HepG2 (cell line): ENCODE measurements around the gene PLXNC1. TPM values are rescaled to one million over a fixed set of nuclear protein-coding genes. Genes with fewer than 3 reads are reported as not detected.

Experiments
- AHDC1 ChIP-seq: sonication (generic); formaldehyde crosslinking; IDR thresholded peaks from 2 replicates; pipeline ENCODE4 v1.5.1; 2020; ENCODE audit warnings: mild to moderate bottlenecking, missing genetic modification reagents, borderline replicate concordance
- HOXA9 ChIP-seq: sonication (generic); formaldehyde crosslinking; IDR thresholded peaks from 2 replicates; pipeline ENCODE4 v1.8.1; 2022; ENCODE audit warnings: missing genetic modification reagents, mild to moderate bottlenecking, moderate library complexity, borderline replicate concordance
- KLF15 ChIP-seq: sonication (generic); formaldehyde crosslinking; IDR thresholded peaks from 2 replicates; pipeline ENCODE4 v1.8.1; 2023; ENCODE audit warnings: borderline replicate concordance, mild to moderate bottlenecking, inconsistent platforms, missing genetic modification reagents, mixed read lengths
- MEIS2 ChIP-seq: sonication (generic); formaldehyde crosslinking; IDR thresholded peaks from 2 replicates; pipeline ENCODE4 v1.9.0; 2021; ENCODE audit warnings: mild to moderate bottlenecking, missing genetic modification reagents
- SNAPC5 ChIP-seq: sonication (generic); formaldehyde crosslinking; IDR thresholded peaks from 2 replicates; pipeline ENCODE4 v1.8.1; 2023; ENCODE audit warnings: mild to moderate bottlenecking, missing genetic modification reagents, borderline replicate concordance
- SRF ChIP-seq: IDR thresholded peaks from 2 replicates; pipeline ENCODE4 v1.6.1; 2011; ENCODE audit warnings: mild to moderate bottlenecking, low read depth, low read length, moderate library complexity
- ZBTB34 ChIP-seq: sonication (generic); formaldehyde crosslinking; IDR thresholded peaks from 2 replicates; pipeline ENCODE4 v1.8.0; 2022; ENCODE audit warnings: mild to moderate bottlenecking, missing genetic modification reagents
- ZFP90 ChIP-seq: sonication (generic); formaldehyde crosslinking; IDR thresholded peaks from 2 replicates; pipeline ENCODE4 v1.8.0; 2022; ENCODE audit warnings: missing genetic modification reagents, mild to moderate bottlenecking, inconsistent platforms, borderline replicate concordance
- ZHX2 ChIP-seq, 2 experiments: sonication (generic) in 1 of 2; formaldehyde crosslinking in 1 of 2; IDR thresholded peaks; 2 replicates each; pipeline versions ENCODE4 v1.6.1 to v1.9.0; 2014 to 2022; ENCODE audit warnings: antibody characterized with exemption in 1 of 2, borderline replicate concordance in 1 of 2, inconsistent platforms in 1 of 2, low read depth in 1 of 2, missing genetic modification reagents in 1 of 2
- ZNF720 ChIP-seq: sonication (generic); formaldehyde crosslinking; IDR thresholded peaks from 2 replicates; pipeline ENCODE4 v1.4.0; 2020; ENCODE audit warnings: missing genetic modification reagents
- ZSCAN30 ChIP-seq: sonication (generic); formaldehyde crosslinking; IDR thresholded peaks from 2 replicates; pipeline ENCODE4 v1.5.0; 2020; ENCODE audit warnings: mild to moderate bottlenecking, missing genetic modification reagents
- polyA plus RNA-seq, 8 experiments: library from polyadenylated mRNA; depleted of rRNA in 3 of 8; stranded (reverse) in 7 of 8; unstranded in 1 of 8; fragments of >200 nt; fragmentation: Illumina TruSeq in 4 of 8; extraction: Trizol in 4 of 8; gene quantifications; 2 replicates each; pipeline versions ENCODE4 v1.2.1 to v1.2.3, GENCODE V29; 2011 to 2016; ENCODE audit warnings: low read depth in 4 of 8, missing spikeins in 1 of 8, mixed read lengths in 1 of 8; ENCODE audit not compliant: insufficient read depth in 1 of 8
- total RNA-seq, 5 experiments: library from RNA; depleted of rRNA; stranded (reverse); fragments of >200 nt; fragmentation: Illumina TruSeq; extraction: Trizol; gene quantifications; 2 replicates each; pipeline ENCODE4 v1.2.3, GENCODE V29; 2016; ENCODE audit warnings: low read depth in 1 of 5
- TF ChIP-seq, protein P1 (sequence below): sonication (generic); formaldehyde crosslinking; IDR thresholded peaks from 2 replicates; pipeline ENCODE4 v1.5.0; 2020; ENCODE audit warnings: missing genetic modification reagents
- TF ChIP-seq, protein P2 (sequence below): sonication (generic); formaldehyde crosslinking; IDR thresholded peaks from 2 replicates; pipeline ENCODE4 v1.8.0; 2023; ENCODE audit warnings: mild to moderate bottlenecking, missing genetic modification reagents

Gene PLXNC1
- total and polyA plus RNA-seq, 2 of the 13 experiments (the other 11 are each of a cell fraction or from before 2014, with no cell fraction given): 6.6 to 11.2 TPM

DNA sequence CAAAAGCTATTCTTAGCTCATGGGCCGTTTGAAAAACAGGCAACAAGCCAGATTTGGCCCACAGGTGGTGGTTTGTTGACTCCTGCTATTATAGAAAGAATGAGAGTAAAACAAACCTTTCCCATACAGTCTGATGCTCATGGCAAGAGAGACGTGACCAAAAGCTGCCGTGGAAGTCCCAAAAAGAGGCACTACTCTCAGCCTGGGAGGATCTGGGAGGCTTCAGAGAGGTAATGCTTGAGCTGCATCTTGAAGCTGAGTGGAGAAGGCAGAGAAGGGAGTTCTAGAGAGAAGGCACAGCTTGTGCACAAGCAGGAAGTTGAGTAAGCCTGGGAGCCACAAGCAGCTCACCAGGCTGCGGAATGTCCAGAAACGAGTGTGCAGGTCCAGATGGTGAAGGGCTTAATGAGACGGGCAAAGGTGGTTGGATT lies 9.6 kb downstream of the PLXNC1 start (continued):
- no peak for TF ChIP-seq ZHX2 (IDR thresholded peaks at IDR 0.05; ENCODE audit: low read depth)
- TF ChIP-seq ZHX2 (CRISPR knock-in tag; IDR thresholded peaks at IDR 0.05; ENCODE audit: borderline replicate concordance): no peak
- TF ChIP-seq ZNF720 (CRISPR knock-in tag): no peak
- TF ChIP-seq ZFP90: no peak
- no peak for TF ChIP-seq AHDC1 (CRISPR knock-in tag)
- TF ChIP-seq SRF: no peak
- TF ChIP-seq SNAPC5 (CRISPR knock-in tag): no peak
- TF ChIP-seq KLF15: no peak
- TF ChIP-seq ZBTB34: no peak
- no peak for TF ChIP-seq HOXA9 (CRISPR knock-in tag)
- TF ChIP-seq MEIS2 (CRISPR knock-in tag): no peak
- TF ChIP-seq, protein P1, sequence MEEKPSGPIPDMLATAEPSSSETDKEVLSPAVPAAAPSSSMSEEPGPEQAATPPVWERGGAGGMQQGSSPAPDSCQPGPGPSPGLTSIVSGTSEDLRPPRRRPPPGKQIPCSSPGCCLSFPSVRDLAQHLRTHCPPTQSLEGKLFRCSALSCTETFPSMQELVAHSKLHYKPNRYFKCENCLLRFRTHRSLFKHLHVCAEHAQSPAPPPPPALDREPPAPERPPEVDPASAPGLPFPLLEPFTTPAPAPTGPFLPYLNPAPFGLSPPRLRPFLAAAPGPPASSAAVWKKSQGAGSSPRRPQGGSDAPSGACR: no peak
- TF ChIP-seq, protein P2, sequence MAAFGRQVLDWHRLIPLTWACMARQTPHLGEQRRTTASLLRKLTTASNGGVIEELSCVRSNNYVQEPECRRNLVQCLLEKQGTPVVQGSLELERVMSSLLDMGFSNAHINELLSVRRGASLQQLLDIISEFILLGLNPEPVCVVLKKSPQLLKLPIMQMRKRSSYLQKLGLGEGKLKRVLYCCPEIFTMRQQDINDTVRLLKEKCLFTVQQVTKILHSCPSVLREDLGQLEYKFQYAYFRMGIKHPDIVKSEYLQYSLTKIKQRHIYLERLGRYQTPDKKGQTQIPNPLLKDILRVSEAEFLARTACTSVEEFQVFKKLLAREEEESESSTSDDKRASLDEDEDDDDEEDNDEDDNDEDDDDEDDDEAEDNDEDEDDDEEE: no peak
- no peak for TF ChIP-seq ZSCAN30 (CRISPR knock-in tag)
